ENCODE measurements around the gene EPHA3. TPM values are rescaled to one million over a fixed set of nuclear protein-coding genes. Genes with fewer than 3 reads are reported as not detected.

EPHA3 gene
- total RNA-seq, 2 donors from 2014 or later = 3.5 to 10.2 TPM

DNA sequence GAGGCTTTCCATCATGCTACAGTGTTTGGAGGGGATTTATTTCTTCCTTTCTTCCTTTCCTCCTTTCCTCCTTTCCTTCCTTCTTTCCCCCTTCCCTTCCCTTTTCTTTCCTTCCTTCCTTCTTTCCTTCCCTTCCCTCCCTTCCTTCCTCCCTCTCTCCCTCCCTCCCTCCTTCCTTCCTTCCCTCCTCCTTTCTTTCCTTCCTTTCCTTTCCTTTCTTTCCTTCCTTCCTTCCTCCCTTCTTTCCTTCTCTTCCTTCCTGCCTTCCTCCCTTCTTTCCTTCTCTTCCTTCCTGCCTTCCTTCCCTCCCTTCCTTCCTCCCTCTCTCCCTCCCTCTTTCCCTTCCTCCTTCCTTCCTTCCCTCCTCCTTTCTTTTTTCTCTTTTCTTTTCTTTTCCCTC is 127.2 kb downstream of the EPHA3 start:
- DNase-seq (ENCODE audit: low spot score) (no peak), ATAC-seq (ENCODE audit: insufficient number of reproducible peaks, low FRiP score, low read depth) (no peak)
- no peak overlapping the region for H3K4me3 ChIP-seq
- H3K27ac ChIP-seq = no peak overlapping the region
- H3K9me3 ChIP-seq = no peaks in the 10 kb centered on the region
- TF ChIP-seq, protein P1, sequence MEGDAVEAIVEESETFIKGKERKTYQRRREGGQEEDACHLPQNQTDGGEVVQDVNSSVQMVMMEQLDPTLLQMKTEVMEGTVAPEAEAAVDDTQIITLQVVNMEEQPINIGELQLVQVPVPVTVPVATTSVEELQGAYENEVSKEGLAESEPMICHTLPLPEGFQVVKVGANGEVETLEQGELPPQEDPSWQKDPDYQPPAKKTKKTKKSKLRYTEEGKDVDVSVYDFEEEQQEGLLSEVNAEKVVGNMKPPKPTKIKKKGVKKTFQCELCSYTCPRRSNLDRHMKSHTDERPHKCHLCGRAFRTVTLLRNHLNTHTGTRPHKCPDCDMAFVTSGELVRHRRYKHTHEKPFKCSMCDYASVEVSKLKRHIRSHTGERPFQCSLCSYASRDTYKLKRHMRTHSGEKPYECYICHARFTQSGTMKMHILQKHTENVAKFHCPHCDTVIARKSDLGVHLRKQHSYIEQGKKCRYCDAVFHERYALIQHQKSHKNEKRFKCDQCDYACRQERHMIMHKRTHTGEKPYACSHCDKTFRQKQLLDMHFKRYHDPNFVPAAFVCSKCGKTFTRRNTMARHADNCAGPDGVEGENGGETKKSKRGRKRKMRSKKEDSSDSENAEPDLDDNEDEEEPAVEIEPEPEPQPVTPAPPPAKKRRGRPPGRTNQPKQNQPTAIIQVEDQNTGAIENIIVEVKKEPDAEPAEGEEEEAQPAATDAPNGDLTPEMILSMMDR (IDR thresholded peaks at IDR 0.05) = no peak
- H3K27me3 ChIP-seq (replicated peaks; ENCODE audit: insufficient read depth) = no peaks in the 10 kb centered on the region
- no peaks in the 10 kb centered on the region for H3K36me3 ChIP-seq
- no peaks in the 10 kb centered on the region for H3K4me1 ChIP-seq (ENCODE audit: control insufficient read depth in 1 of 2, low read depth in 2 of 2)

DNA sequence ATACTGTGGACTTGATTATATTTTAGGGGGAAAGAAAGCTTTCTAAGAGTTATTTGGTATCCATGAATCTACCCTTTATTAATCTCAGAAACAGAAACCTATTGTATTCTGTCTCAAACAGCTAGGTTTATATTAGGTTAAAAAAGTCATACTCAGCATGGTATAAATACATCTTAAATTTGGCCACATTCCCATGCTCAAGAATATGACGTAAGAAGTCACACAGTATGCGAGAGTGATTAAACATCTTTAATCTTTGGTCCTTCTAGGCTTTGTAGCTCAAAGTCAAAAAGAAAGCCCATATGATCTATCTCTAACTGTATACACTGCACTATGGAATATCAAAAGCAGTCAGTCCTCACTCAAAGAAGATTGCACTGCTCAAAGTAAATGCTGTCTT is 131.4 kb downstream of the EPHA3 start:
- H3K9me3 ChIP-seq = no peaks in the 10 kb centered on the region
- TF ChIP-seq, protein P1 (IDR thresholded peaks at IDR 0.05) = no peak
- no peaks in the 10 kb centered on the region for H3K4me1 ChIP-seq (ENCODE audit: control insufficient read depth in 1 of 2, low read depth in 2 of 2)
- H3K27me3 ChIP-seq (replicated peaks; ENCODE audit: insufficient read depth) = no peaks in the 10 kb centered on the region
- DNase-seq (ENCODE audit: low spot score) = no peak
- no peak overlapping the region for H3K4me3 ChIP-seq
- H3K36me3 ChIP-seq = no peaks in the 10 kb centered on the region
- ATAC-seq (ENCODE audit: insufficient number of reproducible peaks, low FRiP score, low read depth) = no peak
- no peak overlapping the region for H3K27ac ChIP-seq

DNA sequence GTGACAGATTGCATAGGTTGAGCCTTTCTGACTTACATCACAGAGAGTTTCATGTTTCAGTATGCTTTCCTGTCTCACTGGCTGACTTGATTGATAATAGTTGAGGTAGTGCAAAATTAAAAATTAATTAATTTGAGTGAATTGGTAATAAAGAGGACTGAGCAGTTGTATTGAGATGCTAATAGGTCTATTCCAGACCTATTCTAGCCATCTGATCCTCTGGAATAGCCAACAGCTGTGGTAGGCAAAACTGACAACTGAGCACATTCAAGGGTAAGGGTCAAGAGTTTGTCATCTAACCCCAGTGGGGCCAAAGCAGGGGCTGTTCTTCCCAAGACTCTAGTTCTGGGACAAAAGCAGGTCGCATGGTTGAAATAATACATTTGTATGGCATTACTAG is 132.4 kb downstream of the EPHA3 start:
- DNase-seq (ENCODE audit: low spot score) (no peak), ATAC-seq (ENCODE audit: insufficient number of reproducible peaks, low FRiP score, low read depth) (no peak)
- Histone ChIP-seq H3K9me3 (no peaks in the 10 kb centered on the region), H3K27ac (no peak overlapping the region), H3K4me1 (ENCODE audit: control insufficient read depth in 1 of 2, low read depth in 2 of 2) (no peaks in the 10 kb centered on the region), H3K36me3 (no peaks in the 10 kb centered on the region), H3K4me3 (no peak overlapping the region), H3K27me3 (replicated peaks; ENCODE audit: insufficient read depth) (no peaks in the 10 kb centered on the region)
- TF ChIP-seq, protein P1 (IDR thresholded peaks at IDR 0.05) = no peak

DNA sequence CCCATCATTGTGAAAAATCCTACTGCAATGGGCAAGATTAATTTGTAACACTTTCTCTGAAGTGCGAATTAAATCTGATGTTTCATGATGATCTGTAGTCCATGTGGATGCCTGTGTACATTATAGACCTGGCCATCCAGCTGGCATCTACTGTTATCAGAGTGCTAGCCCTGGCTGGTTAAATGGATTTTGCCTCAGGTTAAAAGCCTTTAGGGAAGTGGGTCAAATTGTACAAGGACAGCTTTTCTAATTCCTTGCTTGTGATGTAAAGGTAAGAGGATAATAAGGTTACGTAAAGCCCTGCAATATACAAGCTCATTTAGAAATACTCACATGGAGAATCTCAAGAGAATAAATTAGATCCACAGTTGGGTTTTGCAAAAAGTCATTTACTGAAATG is 138.2 kb downstream of the EPHA3 start:
- H3K27ac ChIP-seq = no peak overlapping the region
- H3K36me3 ChIP-seq = no peaks in the 10 kb centered on the region
- H3K4me3 ChIP-seq = no peak overlapping the region
- TF ChIP-seq, protein P1 (IDR thresholded peaks at IDR 0.05) = no peak
- ATAC-seq (ENCODE audit: insufficient number of reproducible peaks, low FRiP score, low read depth) = no peak
- H3K27me3 ChIP-seq (replicated peaks; ENCODE audit: insufficient read depth) = no peaks in the 10 kb centered on the region
- H3K9me3 ChIP-seq = no peaks in the 10 kb centered on the region
- no peaks in the 10 kb centered on the region for H3K4me1 ChIP-seq (ENCODE audit: control insufficient read depth in 1 of 2, low read depth in 2 of 2)
- DNase-seq (ENCODE audit: low spot score) = no peak

DNA sequence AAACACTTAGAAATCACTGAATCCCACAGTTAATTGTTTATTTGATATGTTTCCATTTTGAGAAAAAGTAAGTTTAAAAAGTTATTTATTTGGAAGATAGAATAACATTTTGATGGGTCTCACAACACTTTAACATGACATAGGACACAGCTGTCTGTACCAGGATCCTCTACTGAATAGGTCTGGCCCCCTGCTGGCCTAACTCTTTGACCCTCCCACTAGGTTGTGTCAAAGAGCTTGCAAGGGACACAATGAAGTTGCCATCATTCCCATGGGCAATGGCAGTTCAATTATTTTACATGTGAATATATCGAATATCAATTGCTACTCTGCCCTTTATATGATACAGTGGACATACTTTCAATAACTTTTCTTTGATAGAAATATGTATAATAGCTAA is 138.9 kb downstream of the EPHA3 start:
- no peak for DNase-seq (ENCODE audit: low spot score)
- no peak for ATAC-seq (ENCODE audit: insufficient number of reproducible peaks, low FRiP score, low read depth)
- Histone ChIP-seq H3K9me3 (no peaks in the 10 kb centered on the region), H3K36me3 (no peaks in the 10 kb centered on the region), H3K4me1 (ENCODE audit: control insufficient read depth in 1 of 2, low read depth in 2 of 2) (no peaks in the 10 kb centered on the region), H3K27me3 (replicated peaks; ENCODE audit: insufficient read depth) (no peaks in the 10 kb centered on the region), H3K4me3 (no peak overlapping the region), H3K27ac (no peak overlapping the region)
- TF ChIP-seq, protein P1 (IDR thresholded peaks at IDR 0.05) = no peak

Data from thoracic aorta (tissue), 2 donors.